SK-N-SH treated with all-trans-retinoic acid at 6 μM for 48 hours (cell line): ENCODE results near the gene UIMC1.

ENCODE experiments used
- ATAC-seq: fragments of 200-7000 bp; cut with Tn5 transposase; 3 replicates; pipeline ENCODE4 v1.9.1; 2020; ENCODE audit warnings: mild to moderate bottlenecking, moderate library complexity
- ARNTL ChIP-seq: fragments of 450-650 bp; formaldehyde crosslinking; IDR thresholded peaks from 2 replicates; pipeline ENCODE4 v1.5.0; 2020; ENCODE audit warnings: low read depth, mild to moderate bottlenecking, moderate library complexity, borderline replicate concordance
- BACH2 ChIP-seq: fragments of 250-450 bp; sonication (Bioruptor Pico); IDR thresholded peaks from 2 replicates; pipeline ENCODE4 v1.9.0; 2021; ENCODE audit warnings: mild to moderate bottlenecking, borderline replicate concordance
- CREB5 ChIP-seq: fragments of 250-450 bp; sonication (Bioruptor Pico); IDR thresholded peaks from 2 replicates; pipeline ENCODE4 v1.5.1; 2020; ENCODE audit warnings: low read depth, mild to moderate bottlenecking, moderate library complexity
- CSDC2 ChIP-seq: fragments of 250-450 bp; sonication (Bioruptor Pico); IDR thresholded peaks from 2 replicates; pipeline ENCODE4 v1.5.0; 2020; ENCODE audit warnings: mild to moderate bottlenecking, moderate library complexity
- CSRNP3 ChIP-seq: fragments of 250-450 bp; sonication (Bioruptor Pico); IDR thresholded peaks from 2 replicates; pipeline ENCODE4 v1.5.1; 2021; ENCODE audit warnings: mild to moderate bottlenecking, moderate library complexity
- ESRRG ChIP-seq: fragments of 250-450 bp; sonication (Bioruptor Pico); IDR thresholded peaks from 2 replicates; pipeline ENCODE4 v1.6.1; 2021; ENCODE audit warnings: mild to moderate bottlenecking
- ISL1 ChIP-seq: fragments of 250-450 bp; sonication (Bioruptor Pico); IDR thresholded peaks from 2 replicates; pipeline ENCODE4 v2.1.2; 2022; ENCODE audit warnings: mild to moderate bottlenecking, moderate library complexity
- OSR1 ChIP-seq: fragments of 250-450 bp; sonication (Bioruptor Pico); IDR thresholded peaks from 2 replicates; pipeline ENCODE4 v1.8.0; 2022; ENCODE audit warnings: moderate library complexity, mild to moderate bottlenecking, inconsistent platforms
- PATZ1 ChIP-seq: fragments of 250-450 bp; sonication (Bioruptor Pico); IDR thresholded peaks from 2 replicates; pipeline ENCODE4 v1.8.0; 2020; ENCODE audit warnings: mild to moderate bottlenecking, moderate library complexity, borderline replicate concordance
- POU6F1 ChIP-seq: fragments of 250-450 bp; sonication (Bioruptor Pico); IDR thresholded peaks from 2 replicates; pipeline ENCODE4 v1.8.0; 2021; ENCODE audit warnings: low read depth, mild to moderate bottlenecking, moderate library complexity, borderline replicate concordance
- PPARA ChIP-seq: fragments of 250-450 bp; sonication (Bioruptor Pico); IDR thresholded peaks from 2 replicates; pipeline ENCODE4 v1.5.0; 2020; ENCODE audit warnings: mild to moderate bottlenecking, borderline replicate concordance
- RARB ChIP-seq: fragments of 250-450 bp; sonication (Bioruptor Pico); IDR thresholded peaks from 2 replicates; pipeline ENCODE4 v1.8.0; 2021; ENCODE audit warnings: mild to moderate bottlenecking, moderate library complexity
- SNAI2 ChIP-seq: fragments of 250-450 bp; sonication (Bioruptor Pico); IDR thresholded peaks from 2 replicates; pipeline ENCODE4 v1.5.0; 2020; ENCODE audit warnings: mild to moderate bottlenecking, moderate library complexity
- TCF4 ChIP-seq: fragments of 250-450 bp; sonication (Bioruptor Pico); IDR thresholded peaks from 2 replicates; pipeline ENCODE4 v1.8.0; 2021; ENCODE audit warnings: mild to moderate bottlenecking, moderate library complexity, borderline replicate concordance
- TOX ChIP-seq: fragments of 250-450 bp; sonication (Bioruptor Pico); IDR thresholded peaks from 2 replicates; pipeline ENCODE4 v1.8.0; 2021; ENCODE audit warnings: mild to moderate bottlenecking, moderate library complexity, borderline replicate concordance
- TSHZ2 ChIP-seq: fragments of 250-450 bp; sonication (Bioruptor Pico); IDR thresholded peaks from 2 replicates; pipeline ENCODE4 v1.5.0; 2020; ENCODE audit warnings: mild to moderate bottlenecking, moderate library complexity
- ZC3H10 ChIP-seq: fragments of 250-450 bp; sonication (Bioruptor Pico); IDR thresholded peaks from 2 replicates; pipeline ENCODE4 v1.5.1; 2021; ENCODE audit warnings: mild to moderate bottlenecking, moderate library complexity
- ZFP3 ChIP-seq: fragments of 250-450 bp; sonication (Bioruptor Pico); IDR thresholded peaks from 2 replicates; pipeline ENCODE4 v1.5.0; 2020; ENCODE audit warnings: mild to moderate bottlenecking, moderate library complexity
- ZFP30 ChIP-seq: fragments of 450-650 bp; formaldehyde crosslinking; IDR thresholded peaks from 2 replicates; pipeline ENCODE4 v1.5.0; 2022; ENCODE audit warnings: mild to moderate bottlenecking, moderate library complexity
- ZNF565 ChIP-seq: fragments of 450-650 bp; formaldehyde crosslinking; conservative IDR thresholded peaks from 2 replicates; pipeline ENCODE4 v1.5.0; 2020; ENCODE audit warnings: low read depth, mild to moderate bottlenecking, moderate library complexity
- ZNF70 ChIP-seq: fragments of 450-650 bp; formaldehyde crosslinking; IDR thresholded peaks from 2 replicates; pipeline ENCODE4 v1.5.0; 2020; ENCODE audit warnings: mild to moderate bottlenecking, moderate library complexity
- ZNF8 ChIP-seq: fragments of 450-650 bp; formaldehyde crosslinking; IDR thresholded peaks from 2 replicates; pipeline ENCODE4 v1.5.0; 2020; ENCODE audit warnings: mild to moderate bottlenecking, moderate library complexity

UIMC1 gene

GRCh38 chr5:176900780-176901204 lies 105.8 kb downstream of the UIMC1 start (continued):
- TF ChIP-seq TSHZ2 = no peak

GRCh38 chr5:176899946-176900779 lies 106.4 kb downstream of the UIMC1 start:
- no peak for TF ChIP-seq TOX
- TF ChIP-seq ZNF565 = no peak
- no peak for TF ChIP-seq ZNF70
- TF ChIP-seq CSRNP3 = no peak
- TF ChIP-seq ZNF8 (CRISPR knock-in tag) = no peak
- no peak for TF ChIP-seq ZFP30 (CRISPR knock-in tag)
- no peak for TF ChIP-seq RARB (CRISPR knock-in tag)
- TF ChIP-seq OSR1 = no peak
- no peak for TF ChIP-seq SNAI2 (CRISPR knock-in tag)
- TF ChIP-seq PATZ1 = no peak
- no peak for TF ChIP-seq ESRRG (CRISPR knock-in tag)
- TF ChIP-seq PPARA (CRISPR knock-in tag) = no peak
- no peak for TF ChIP-seq ZFP3 (CRISPR knock-in tag)
- TF ChIP-seq BACH2 (CRISPR knock-in tag) = no peak
- no peak for TF ChIP-seq ZC3H10
- no peak for TF ChIP-seq POU6F1 (CRISPR knock-in tag)
- TF ChIP-seq CSDC2 = no peak
- ATAC-seq = no peak; the same call in 2 of the 3 replicates

- no peak for ATAC-seq
- TF ChIP-seq ZNF70 = no peak
- TF ChIP-seq CREB5 (CRISPR knock-in tag) = no peak
- TF ChIP-seq ZNF565 = no peak
- TF ChIP-seq TCF4 = no peak
- TF ChIP-seq TOX = no peak
- TF ChIP-seq CSDC2 = no peak
- TF ChIP-seq ISL1 (CRISPR knock-in tag) = no peak
- TF ChIP-seq PPARA (CRISPR knock-in tag) = no peak
- TF ChIP-seq ARNTL (CRISPR knock-in tag) = no peak
- TF ChIP-seq RARB (CRISPR knock-in tag) = no peak
- TF ChIP-seq ZFP3 (CRISPR knock-in tag) = no peak
- TF ChIP-seq BACH2 (CRISPR knock-in tag) = no peak
- no peak for TF ChIP-seq CSRNP3
- no peak for TF ChIP-seq ZNF8 (CRISPR knock-in tag)
- TF ChIP-seq POU6F1 (CRISPR knock-in tag) = no peak
- TF ChIP-seq, all 23 proteins: peak for 0
Observed at GRCh38 chr5:176899296-176899891, 107.2 kb downstream of the UIMC1 start, which contains the start of gene HK3. Gene HK3, minus strand, starts transcription at chr5:176899346. Its CDS starts 3,187 bp downstream, at chr5:176896159.
